Keratinocyte (primary cell): ENCODE measurements around the gene FLNC.

Source experiments
- EZH2 ChIP-seq: IDR thresholded peaks from one replicate; pipeline ENCODE4 v1.6.1; 2012; ENCODE audit warnings: inconsistent platforms, mild to moderate bottlenecking, low read length, moderate library complexity
- TF ChIP-seq, protein P1 (sequence below), 3 experiments: IDR thresholded peaks in 1 of 3; conservative IDR thresholded peaks in 1 of 3; optimal IDR thresholded peaks in 1 of 3; 2 replicates in 2 of 3; 3 replicates in 1 of 3; pipeline versions ENCODE3 to v1.5.1; 2011; ENCODE audit warnings: low read length in 3 of 3, mild to moderate bottlenecking in 3 of 3, moderate library complexity in 2 of 3, control low read depth in 1 of 3, inconsistent platforms in 1 of 3; ENCODE audit not compliant: insufficient read depth in 2 of 3; ENCODE audit errors: extremely low read depth in 1 of 3

- TF ChIP-seq, protein P1, sequence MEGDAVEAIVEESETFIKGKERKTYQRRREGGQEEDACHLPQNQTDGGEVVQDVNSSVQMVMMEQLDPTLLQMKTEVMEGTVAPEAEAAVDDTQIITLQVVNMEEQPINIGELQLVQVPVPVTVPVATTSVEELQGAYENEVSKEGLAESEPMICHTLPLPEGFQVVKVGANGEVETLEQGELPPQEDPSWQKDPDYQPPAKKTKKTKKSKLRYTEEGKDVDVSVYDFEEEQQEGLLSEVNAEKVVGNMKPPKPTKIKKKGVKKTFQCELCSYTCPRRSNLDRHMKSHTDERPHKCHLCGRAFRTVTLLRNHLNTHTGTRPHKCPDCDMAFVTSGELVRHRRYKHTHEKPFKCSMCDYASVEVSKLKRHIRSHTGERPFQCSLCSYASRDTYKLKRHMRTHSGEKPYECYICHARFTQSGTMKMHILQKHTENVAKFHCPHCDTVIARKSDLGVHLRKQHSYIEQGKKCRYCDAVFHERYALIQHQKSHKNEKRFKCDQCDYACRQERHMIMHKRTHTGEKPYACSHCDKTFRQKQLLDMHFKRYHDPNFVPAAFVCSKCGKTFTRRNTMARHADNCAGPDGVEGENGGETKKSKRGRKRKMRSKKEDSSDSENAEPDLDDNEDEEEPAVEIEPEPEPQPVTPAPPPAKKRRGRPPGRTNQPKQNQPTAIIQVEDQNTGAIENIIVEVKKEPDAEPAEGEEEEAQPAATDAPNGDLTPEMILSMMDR (optimal IDR thresholded peaks at IDR 0.05 in 1 of 3, IDR thresholded peaks at IDR 0.05 in 1 of 3, conservative IDR thresholded peaks at IDR 0.05 in 1 of 3; ENCODE audit: extremely low read depth in 1 of 3, insufficient read depth in 2 of 3, low read length in 3 of 3) = no peak
- no peak for TF ChIP-seq EZH2
Observed at GRCh38 chr7:128785738-128786137, 44.5 kb upstream of the FLNC start.
